Measurements from ENCODE around the gene GPBP1. TPM values are rescaled to one million over a fixed set of nuclear protein-coding genes. Genes with fewer than 3 reads are reported as not detected.
"Not testable (repeated sequence)": the region's sequence is repeated elsewhere in the genome, so short reads cannot be mapped to it uniquely, and the experiment has no call there.

The GPBP1 gene
- total RNA-seq, 2 donors from 2014 or later: 40.2 to 93.0 TPM

DNA sequence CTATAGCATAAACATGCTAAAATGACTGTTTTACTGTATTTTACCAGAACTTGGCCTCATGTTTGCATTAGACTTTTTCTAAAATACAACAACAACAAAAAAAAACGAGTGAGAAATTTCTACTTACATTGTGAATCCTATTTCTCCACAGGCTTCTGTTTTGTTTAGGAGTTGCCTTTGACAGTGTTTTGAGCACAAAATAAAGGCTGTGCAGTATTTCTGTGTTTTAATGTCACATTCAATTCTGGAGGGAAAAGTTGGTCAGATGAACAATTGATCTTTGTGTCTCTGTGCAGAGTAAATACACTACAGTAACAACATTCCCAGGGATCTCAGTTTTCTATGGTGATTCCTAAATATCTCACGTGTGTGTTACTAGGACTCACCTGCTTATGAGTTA, 131.1 kb downstream of the GPBP1 start:
- DNase-seq (ENCODE audit: low spot score): no peak
- Histone ChIP-seq H3K9me3 (no peaks in the 10 kb centered on the region), H3K4me1 (ENCODE audit: control insufficient read depth in 1 of 2, low read depth in 2 of 2) (peaks cover 0 to 3% of the 10 kb centered on the region in 2 donors), H3K27ac (no peak overlapping the region), H3K36me3 (no peaks in the 10 kb centered on the region), H3K27me3 (replicated peaks; ENCODE audit: insufficient read depth) (no peaks in the 10 kb centered on the region), H3K4me3 (no peak overlapping the region)
- no peak for ATAC-seq (ENCODE audit: insufficient number of reproducible peaks, low FRiP score, low read depth)
- TF ChIP-seq, protein P1, sequence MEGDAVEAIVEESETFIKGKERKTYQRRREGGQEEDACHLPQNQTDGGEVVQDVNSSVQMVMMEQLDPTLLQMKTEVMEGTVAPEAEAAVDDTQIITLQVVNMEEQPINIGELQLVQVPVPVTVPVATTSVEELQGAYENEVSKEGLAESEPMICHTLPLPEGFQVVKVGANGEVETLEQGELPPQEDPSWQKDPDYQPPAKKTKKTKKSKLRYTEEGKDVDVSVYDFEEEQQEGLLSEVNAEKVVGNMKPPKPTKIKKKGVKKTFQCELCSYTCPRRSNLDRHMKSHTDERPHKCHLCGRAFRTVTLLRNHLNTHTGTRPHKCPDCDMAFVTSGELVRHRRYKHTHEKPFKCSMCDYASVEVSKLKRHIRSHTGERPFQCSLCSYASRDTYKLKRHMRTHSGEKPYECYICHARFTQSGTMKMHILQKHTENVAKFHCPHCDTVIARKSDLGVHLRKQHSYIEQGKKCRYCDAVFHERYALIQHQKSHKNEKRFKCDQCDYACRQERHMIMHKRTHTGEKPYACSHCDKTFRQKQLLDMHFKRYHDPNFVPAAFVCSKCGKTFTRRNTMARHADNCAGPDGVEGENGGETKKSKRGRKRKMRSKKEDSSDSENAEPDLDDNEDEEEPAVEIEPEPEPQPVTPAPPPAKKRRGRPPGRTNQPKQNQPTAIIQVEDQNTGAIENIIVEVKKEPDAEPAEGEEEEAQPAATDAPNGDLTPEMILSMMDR (IDR thresholded peaks at IDR 0.05): no peak

DNA sequence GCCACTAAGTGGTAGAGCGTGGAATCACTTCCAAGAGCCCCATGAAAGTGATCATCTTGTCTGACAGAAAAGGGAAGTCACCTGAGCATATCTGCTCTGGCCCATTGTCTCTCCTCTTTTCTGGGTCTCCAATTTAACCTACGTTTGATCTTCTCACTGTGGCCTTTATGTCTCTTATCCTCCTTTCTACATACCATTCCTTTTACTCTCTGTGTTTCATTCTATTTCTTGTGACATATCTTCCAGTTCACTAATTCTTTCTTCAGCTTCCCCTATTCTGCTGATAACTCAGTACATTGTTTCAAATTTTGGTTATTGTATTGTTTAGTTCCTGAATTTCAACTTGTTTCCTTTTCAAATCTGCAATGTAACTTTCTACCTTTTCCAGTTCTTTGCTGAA, 132.5 kb downstream of the GPBP1 start:
- TF ChIP-seq, protein P1 (IDR thresholded peaks at IDR 0.05): no peak
- Histone ChIP-seq H3K36me3 (no peaks in the 10 kb centered on the region), H3K27me3 (replicated peaks; ENCODE audit: insufficient read depth) (no peaks in the 10 kb centered on the region), H3K9me3 (no peaks in the 10 kb centered on the region), H3K4me1 (ENCODE audit: control insufficient read depth in 1 of 2, low read depth in 2 of 2) (peaks cover 0 to 7% of the 10 kb centered on the region in 2 donors), H3K27ac (no peak overlapping the region), H3K4me3 (no peak overlapping the region)
- no peak for ATAC-seq (ENCODE audit: insufficient number of reproducible peaks, low FRiP score, low read depth)
- DNase-seq (ENCODE audit: low spot score): no peak

DNA sequence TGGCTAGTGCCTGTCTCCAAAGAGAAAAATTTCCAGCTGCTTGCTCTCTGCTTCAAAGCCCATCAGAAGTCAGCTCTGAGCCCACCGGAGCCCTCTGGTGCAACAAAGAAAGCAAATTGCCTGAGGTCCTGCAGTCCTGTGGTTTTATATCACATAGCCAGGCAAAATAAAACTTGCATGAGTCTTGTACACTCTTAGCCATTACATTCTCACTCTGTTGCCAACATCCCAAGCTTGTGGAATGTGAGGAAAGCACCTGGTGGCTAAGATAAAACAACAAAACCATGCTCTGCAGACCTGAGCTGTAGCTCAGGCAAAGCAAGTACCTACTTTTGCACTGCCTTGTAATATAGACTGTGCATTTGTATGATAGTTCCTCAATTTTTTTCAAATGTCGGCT, 133.7 kb downstream of the GPBP1 start:
- Histone ChIP-seq H3K4me3 (no peak overlapping the region), H3K9me3 (no peaks in the 10 kb centered on the region), H3K27me3 (replicated peaks; ENCODE audit: insufficient read depth) (no peaks in the 10 kb centered on the region), H3K4me1 (ENCODE audit: control insufficient read depth in 1 of 2, low read depth in 2 of 2) (peaks cover 0 to 16% of the 10 kb centered on the region in 2 donors), H3K27ac (no peak overlapping the region), H3K36me3 (no peaks in the 10 kb centered on the region)
- TF ChIP-seq, protein P1 (IDR thresholded peaks at IDR 0.05): no peak
- no peak for DNase-seq (ENCODE audit: low spot score)
- no peak for ATAC-seq (ENCODE audit: insufficient number of reproducible peaks, low FRiP score, low read depth)

DNA sequence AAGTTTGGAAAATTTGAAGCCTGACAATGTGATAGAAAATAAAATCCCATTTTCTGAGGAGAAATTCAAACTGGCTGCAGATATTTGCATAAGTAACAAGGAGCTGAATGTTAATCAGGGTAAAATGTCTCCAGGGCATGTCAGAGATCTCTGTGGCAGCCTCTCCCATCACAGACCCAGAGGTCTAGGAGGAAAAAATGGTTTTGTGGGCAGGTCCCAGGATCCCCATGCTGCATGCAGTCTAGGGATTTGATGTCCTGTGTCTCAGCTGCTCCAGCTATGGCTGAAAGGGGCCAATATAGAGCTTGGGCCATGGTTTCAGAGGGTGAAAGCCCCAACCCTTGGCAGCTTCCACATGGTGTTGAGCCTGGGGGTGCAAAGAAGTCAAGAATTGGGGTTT, 135.2 kb downstream of the GPBP1 start:
- H3K4me1 ChIP-seq (ENCODE audit: control insufficient read depth in 1 of 2, low read depth in 2 of 2): peaks cover 0 to 13% of the 10 kb centered on the region in 2 donors
- not testable (repeated sequence) for H3K4me3 ChIP-seq; DNase-seq (ENCODE audit: low spot score); H3K9me3 ChIP-seq; ATAC-seq (ENCODE audit: insufficient number of reproducible peaks, low FRiP score, low read depth); H3K36me3 ChIP-seq; H3K27ac ChIP-seq; H3K27me3 ChIP-seq (replicated peaks; ENCODE audit: insufficient read depth)

DNA sequence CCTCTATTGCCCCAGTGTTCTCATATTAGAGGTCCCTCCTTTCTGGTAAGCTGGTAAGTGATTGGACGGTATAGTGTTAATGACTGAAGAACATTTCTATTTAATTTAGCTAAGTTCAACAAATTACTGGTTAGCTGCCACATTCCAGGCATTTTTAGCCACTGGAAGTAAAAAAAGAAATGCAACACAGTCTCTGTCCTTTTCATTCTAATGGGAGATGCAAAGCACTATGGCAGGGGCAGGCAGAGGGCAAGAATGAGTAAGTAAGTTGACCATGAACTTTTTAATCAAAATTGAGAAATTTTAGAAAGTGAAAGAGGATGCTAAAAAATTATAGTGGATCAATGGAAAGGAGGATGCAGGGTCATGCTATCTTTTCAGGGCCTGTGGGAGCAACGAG, 137.4 kb downstream of the GPBP1 start:
- Histone ChIP-seq H3K4me1 (ENCODE audit: control insufficient read depth in 1 of 2, low read depth in 2 of 2) (peaks cover 0 to 13% of the 10 kb centered on the region in 2 donors), H3K27me3 (replicated peaks; ENCODE audit: insufficient read depth) (no peaks in the 10 kb centered on the region), H3K9me3 (no peaks in the 10 kb centered on the region), H3K4me3 (no peak overlapping the region), H3K27ac (no peak overlapping the region), H3K36me3 (no peaks in the 10 kb centered on the region)
- ATAC-seq (ENCODE audit: insufficient number of reproducible peaks, low FRiP score, low read depth) (no peak), DNase-seq (ENCODE audit: low spot score) (no peak)
- TF ChIP-seq, protein P1 (IDR thresholded peaks at IDR 0.05): no peak

Measured in thoracic aorta (tissue), 2 donors.